RWPE1 (cell line): Measurements from ENCODE around the gene SCARF2.
"Not testable (repeated sequence)": the region's sequence is repeated elsewhere in the genome, so short reads cannot be mapped to it uniquely, and the experiment has no call there.

Source experiments
- CTCF ChIA-PET: fragments of 350-600 bp; sonication (Branson Sonifier 250); formaldehyde crosslinking; extraction: SDS; loops from one replicate; lab custom pipeline; 2021; lab: Yijun Ruan, JAX
- POLR2A ChIA-PET: fragments of 400-600 bp; formaldehyde crosslinking; extraction: SDS; loops from one replicate; lab custom pipeline; 2020; ENCODE audit warnings: antibody characterized with exemption; ENCODE audit not compliant: low non-redundant PET; lab: Yijun Ruan, JAX
- DNase-seq: peaks from one replicate; pipeline ENCODE4 v3.0.0; 2012; ENCODE audit warnings: low spot score
- H3K27ac ChIP-seq: fragments of 450-650 bp; 2 replicates; pipeline ENCODE4 v1.5.1; 2017
- TF ChIP-seq, protein P1 (sequence below): fragments of 450-650 bp; conservative IDR thresholded peaks from 2 replicates; pipeline ENCODE4 v1.5.1; 2017; ENCODE audit warnings: low read depth, mild to moderate bottlenecking

Gene SCARF2

DNA sequence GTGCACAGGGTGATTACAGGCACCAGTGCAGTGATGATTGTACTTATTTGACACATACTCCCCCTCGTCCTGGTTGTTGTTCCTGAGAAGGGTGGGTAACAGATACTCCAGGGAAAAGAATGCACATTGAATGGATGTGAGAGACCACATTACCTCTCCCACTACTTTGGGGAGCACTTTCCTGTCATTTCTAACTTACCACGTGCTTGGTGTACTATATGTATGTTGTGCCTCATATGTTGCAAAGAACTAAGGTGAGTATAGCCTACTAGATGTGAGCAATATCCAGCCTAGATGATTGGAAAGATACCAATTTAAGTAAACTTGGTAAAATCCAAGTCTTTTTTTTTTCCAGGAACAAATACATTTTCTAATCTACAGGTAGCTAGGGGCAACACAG is 14.3 kb upstream of the SCARF2 start:
- POLR2A ChIA-PET = no interaction called here
- CTCF ChIA-PET = no interaction called here
- H3K27ac ChIP-seq = no peak overlapping the region
- TF ChIP-seq, protein P1, sequence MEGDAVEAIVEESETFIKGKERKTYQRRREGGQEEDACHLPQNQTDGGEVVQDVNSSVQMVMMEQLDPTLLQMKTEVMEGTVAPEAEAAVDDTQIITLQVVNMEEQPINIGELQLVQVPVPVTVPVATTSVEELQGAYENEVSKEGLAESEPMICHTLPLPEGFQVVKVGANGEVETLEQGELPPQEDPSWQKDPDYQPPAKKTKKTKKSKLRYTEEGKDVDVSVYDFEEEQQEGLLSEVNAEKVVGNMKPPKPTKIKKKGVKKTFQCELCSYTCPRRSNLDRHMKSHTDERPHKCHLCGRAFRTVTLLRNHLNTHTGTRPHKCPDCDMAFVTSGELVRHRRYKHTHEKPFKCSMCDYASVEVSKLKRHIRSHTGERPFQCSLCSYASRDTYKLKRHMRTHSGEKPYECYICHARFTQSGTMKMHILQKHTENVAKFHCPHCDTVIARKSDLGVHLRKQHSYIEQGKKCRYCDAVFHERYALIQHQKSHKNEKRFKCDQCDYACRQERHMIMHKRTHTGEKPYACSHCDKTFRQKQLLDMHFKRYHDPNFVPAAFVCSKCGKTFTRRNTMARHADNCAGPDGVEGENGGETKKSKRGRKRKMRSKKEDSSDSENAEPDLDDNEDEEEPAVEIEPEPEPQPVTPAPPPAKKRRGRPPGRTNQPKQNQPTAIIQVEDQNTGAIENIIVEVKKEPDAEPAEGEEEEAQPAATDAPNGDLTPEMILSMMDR = no peak
- DNase-seq = no peak

DNA sequence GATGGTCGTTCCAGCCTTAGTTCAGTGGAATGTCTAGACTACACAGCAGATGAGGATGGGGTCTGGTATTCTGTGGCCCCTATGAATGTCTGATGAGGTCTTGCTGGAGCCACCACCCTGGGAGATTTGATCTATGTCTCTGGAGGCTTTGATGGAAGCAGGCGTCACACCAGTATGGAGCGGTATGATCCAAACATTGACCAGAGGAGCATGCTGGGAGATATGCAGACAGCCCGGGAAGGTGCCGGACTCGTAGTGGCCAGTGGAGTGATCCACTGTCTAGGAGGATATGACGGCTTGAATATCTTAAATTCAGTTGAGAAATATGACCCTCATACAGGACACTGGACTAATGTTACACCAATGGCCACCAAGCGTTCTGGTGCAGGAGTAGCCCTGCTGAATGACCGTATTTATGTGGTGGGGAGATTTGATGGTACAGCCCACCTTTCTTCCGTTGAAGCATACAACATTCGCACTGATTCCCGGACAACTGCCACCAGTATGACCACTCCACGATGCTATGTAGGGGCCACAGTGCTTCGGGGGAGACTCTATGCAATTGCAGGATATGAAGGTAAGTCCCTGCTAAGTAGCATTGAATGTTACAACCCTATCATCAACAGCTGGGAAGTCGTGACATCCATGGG is 13.6 kb upstream of the SCARF2 start:
- H3K27ac ChIP-seq, POLR2A ChIA-PET, CTCF ChIA-PET, DNase-seq: not testable (repeated sequence)

DNA sequence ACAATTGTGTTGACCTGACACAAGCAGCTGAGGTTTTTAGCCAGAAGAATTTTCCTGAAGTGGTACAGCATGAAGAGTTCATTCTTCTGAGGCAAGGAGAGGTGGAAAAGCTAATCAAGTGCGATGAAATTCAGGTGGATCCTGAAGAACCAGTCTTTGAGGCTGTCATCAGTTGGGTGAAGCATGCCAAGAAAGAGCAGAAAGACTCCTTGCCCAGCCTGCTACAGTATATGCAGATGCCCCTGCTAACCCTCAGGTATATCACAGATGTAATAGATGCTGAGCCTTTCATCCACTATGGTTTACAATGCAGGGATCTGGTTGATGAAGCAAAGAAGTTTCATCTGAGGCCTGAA is 12.9 kb upstream of the SCARF2 start:
- no peak overlapping the region for H3K27ac ChIP-seq
- no peak for DNase-seq
- ChIA-PET POLR2A (no interaction called here), CTCF (no interaction called here)
- TF ChIP-seq, protein P1 = no peak

- ChIA-PET POLR2A (interaction anchor here (0.7 kb wide), 1 partner anchor 27 kb away, joined by 3 read pairs; no protein-coding TSS in a partner anchor), CTCF (no interaction called here)
- DNase-seq = no peak
- TF ChIP-seq, protein P1 = no peak
- no peak overlapping the region for H3K27ac ChIP-seq
Observed at GRCh38 chr22:20449819-20450550, 12.4 kb upstream of the SCARF2 start.

DNA sequence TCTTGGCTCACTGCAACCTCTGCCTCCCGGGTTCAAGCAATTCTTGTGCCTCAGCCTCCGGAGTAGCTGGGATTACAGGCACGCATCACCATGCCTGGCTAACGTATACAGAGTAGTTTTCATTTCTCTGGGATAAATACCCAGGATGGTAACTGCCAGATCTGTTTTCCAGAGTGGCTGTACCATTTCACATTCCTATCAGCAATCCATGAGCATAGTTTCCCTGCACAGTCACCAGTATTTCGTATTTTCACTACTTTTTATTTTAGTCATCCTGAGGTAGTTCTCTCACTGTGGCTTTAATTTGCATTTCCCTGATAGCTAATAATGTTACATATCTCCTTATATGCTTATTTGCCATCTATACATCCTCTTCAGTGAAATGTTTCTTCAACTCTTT is 11.0 kb upstream of the SCARF2 start:
- no peak for DNase-seq
- TF ChIP-seq, protein P1 = no peak
- POLR2A ChIA-PET = no interaction called here

GRCh38 chr22:20446383-20446970 is 8.9 kb upstream of the SCARF2 start:
- POLR2A ChIA-PET = no interaction called here
- CTCF ChIA-PET = no interaction called here
- no peak for DNase-seq
- TF ChIP-seq, protein P1 = no peak
- H3K27ac ChIP-seq = no peak overlapping the region

More for the DNA sequence above, 11.0 kb upstream of the SCARF2 start:
- no peak overlapping the region for H3K27ac ChIP-seq
- CTCF ChIA-PET = no interaction called here

DNA sequence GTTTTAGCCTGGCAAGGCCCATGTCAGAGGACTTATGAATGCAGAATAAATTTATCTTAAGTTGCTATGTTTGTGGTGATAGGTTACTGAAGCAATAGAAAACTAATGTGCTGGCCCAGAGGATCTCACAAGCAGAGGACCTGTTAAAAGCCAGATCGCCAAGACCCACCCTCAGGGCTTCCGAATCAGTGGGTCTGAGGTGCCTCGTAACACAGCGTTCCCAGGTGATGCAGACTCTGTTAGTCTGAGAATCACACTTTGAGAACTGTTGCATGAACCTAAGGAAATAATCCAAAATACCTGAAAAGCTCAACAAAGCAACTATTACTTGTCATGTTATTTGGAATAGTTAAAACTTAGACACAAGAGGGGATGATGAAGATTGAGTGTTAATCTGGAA is 6.7 kb upstream of the SCARF2 start:
- TF ChIP-seq, protein P1 = no peak
- H3K27ac ChIP-seq = no peak overlapping the region
- POLR2A ChIA-PET = no interaction called here
- CTCF ChIA-PET = interaction anchor here (0.6 to 0.7 kb wide), 2 partner anchors 9 to 11 kb away, joined by 3 to 5 read pairs; no protein-coding TSS in a partner anchor
- DNase-seq = no peak
